T-helper 1 cell treated with Interleukin-12 subunit alpha and Interleukin-12 subunit beta and Interleukin-4 antibody, amounts not matched to agents 30 ng/mL and 1 ng/mL, for 36 hours (primary cell): ENCODE data around the gene PHLDA3. TPM values are rescaled to one million over a fixed set of nuclear protein-coding genes. Genes with fewer than 3 reads are reported as not detected.
"Not testable (repeated sequence)": the region's sequence is repeated elsewhere in the genome, so short reads cannot be mapped to it uniquely, and the experiment has no call there.

Experiments
- intact Hi-C: fragments of 100-400 bp; cut with micrococcal nuclease; formaldehyde crosslinking; loops from one replicate; pipeline ENCODE4 v1.15.1; 2024
- total RNA-seq: library from RNA; stranded (reverse); gene quantifications from 2 replicates; pipeline ENCODE4 v1.2.3, GENCODE V29; 2022

The PHLDA3 gene
- total RNA-seq, 1 donor from 2014 or later, result 29.4 TPM

DNA sequence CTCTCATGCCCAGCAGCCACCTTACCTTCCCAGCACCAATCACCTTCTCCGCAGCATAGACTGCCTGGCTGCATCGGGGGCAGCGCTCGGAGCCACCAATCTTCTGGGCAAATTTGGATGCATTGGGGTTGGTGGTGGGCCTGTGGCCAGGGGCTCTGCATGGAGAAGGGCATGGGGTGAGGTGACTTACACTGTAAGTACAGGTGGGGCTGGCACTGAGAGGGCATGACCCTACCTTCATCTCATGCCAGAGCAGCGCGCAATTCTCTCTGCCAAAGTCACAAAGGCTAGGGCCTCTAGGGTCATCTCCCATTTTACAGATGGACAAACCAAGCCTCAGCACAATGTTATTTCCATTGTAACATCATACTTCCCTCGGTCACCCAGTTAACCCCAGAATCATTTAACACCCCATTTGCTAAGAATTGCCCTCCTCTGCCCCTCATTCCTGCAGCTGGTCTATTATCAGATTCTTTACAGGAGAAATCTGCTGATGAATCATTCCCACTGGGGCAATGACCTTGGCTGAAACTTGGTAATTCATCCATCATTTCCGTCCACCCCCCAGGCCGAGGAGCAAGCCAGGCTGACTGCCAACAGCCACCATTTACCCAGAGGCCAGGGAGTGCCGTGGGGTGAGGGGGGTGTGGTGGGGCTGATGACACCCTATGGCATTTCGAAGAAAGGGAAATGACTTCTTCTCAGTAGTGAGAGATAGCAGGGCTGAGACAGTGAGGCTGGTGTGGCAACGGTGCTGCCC is 20.0 kb upstream of the PHLDA3 start:
- intact Hi-C loops, result no loop called here

DNA sequence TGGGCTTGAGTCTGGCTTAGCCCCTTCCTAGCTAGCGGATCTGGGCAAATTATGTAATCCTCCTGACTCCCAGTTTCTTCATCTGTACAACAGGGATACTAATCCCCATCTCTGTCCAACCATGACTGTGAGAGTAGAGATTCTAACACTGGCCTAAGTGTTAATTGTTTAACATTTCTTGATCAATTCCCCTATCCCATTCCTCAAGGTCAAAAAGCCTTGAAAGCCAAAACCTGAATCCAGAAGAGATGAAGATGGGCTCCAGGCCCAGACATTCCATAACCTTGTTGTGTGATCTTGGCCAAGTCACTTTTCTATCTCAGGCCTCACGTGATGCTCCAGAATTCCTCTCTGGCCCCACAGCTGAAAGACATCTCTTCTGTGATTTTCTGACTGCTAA is 18.8 kb upstream of the PHLDA3 start:
- intact Hi-C loops, result no loop called here

DNA sequence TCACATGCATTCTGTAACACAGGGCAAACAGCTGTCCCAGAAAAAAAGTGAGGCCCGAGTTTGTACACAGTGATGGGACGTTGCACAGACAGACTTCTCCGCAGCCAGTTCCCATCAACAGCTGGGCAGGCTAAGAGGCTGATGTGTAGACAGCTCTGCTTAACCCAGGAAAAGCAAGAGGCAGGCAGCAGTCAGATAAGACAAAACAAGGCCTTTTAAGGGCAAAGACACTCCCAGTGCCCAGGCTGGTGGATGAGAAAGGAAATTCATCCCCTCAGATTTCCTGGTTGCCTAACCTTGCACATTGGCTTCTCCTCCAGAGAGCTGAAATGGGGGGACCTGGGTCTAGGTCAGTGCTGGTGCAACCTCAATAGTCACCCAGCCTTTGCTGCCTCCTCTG is 17.2 kb upstream of the PHLDA3 start:
- intact Hi-C loops, result no loop called here

DNA sequence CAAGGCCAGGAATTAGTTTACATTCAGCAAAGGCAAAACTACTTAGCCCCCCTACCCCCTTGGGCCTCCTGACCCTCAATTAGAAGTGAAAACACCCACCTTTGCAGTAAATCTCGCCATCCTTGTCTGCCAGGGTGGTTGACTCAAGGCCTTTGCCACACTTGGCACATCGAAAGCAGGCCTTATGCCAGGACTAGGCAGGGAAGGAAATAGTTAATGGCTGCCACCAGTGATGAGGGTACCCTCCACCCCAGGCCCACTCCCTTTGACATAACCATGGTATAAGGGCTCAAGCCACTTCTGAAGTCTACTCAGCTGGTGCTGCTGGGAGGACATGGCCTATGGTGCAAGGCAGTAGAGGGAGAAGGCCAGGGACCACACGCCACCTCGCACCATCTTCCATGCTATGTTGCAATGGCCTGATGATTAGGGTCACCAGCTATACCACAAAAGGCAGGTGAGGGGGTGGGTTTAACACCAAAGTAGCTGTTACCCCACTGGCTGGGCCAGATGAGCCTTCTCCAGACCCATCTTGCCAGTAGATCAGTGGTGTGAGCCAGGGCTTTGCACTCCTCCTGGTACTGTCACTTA is 16.3 kb upstream of the PHLDA3 start:
- intact Hi-C loops, result no loop called here

DNA sequence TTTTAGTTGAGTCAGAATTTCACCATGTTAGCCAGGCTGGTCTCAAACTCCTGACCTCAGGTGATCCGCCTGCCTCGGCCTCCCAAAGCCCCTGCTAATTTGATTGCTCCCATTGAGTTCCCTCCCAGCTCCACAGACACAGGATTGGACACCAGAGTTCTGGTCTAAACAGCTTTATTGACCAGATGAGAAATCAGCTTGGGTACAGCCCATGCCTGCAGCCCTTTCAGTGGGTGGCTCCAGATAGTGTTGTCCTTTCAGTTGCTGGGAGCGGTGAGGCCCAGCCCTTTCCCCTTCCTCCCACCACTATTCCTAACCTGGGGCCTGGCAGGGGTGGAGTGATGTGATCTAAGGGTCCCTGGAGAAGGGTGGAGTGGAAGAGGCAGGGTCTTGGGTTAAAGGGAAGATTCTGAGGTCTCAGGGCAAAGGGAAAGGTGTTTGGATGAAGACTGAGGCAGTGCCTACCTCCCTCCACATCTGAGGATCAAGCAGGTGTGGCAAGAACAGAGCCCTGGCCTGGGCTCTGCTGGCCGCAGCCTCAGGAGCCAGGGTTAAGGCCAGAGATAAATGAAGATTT is 14.5 kb upstream of the PHLDA3 start:
- intact Hi-C loops, result no loop called here

DNA sequence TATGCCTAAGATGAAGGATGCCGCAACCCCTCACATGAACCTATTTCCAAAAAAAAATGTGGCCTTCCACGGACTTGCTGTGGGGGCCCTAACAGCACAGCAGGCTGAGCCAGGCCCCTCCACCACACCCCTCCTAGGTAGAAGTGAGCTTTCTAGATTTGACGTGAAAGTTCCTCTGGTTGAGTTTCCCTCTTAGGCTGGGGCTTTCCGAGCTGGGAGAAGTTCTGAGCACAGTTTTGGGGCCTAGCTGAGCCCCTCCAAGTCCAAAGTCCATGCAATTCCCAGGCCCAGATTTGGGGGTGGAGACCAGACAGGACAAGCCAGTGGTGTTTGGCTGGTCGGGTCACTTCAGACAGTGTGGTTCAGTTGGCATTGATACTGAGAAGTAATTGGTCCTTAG is 13.8 kb upstream of the PHLDA3 start:
- intact Hi-C loops, result loop anchor here (1.0 kb wide), 4 partner anchors 25 to 222 kb away; partner anchors contain the start of gene CSRP1

DNA sequence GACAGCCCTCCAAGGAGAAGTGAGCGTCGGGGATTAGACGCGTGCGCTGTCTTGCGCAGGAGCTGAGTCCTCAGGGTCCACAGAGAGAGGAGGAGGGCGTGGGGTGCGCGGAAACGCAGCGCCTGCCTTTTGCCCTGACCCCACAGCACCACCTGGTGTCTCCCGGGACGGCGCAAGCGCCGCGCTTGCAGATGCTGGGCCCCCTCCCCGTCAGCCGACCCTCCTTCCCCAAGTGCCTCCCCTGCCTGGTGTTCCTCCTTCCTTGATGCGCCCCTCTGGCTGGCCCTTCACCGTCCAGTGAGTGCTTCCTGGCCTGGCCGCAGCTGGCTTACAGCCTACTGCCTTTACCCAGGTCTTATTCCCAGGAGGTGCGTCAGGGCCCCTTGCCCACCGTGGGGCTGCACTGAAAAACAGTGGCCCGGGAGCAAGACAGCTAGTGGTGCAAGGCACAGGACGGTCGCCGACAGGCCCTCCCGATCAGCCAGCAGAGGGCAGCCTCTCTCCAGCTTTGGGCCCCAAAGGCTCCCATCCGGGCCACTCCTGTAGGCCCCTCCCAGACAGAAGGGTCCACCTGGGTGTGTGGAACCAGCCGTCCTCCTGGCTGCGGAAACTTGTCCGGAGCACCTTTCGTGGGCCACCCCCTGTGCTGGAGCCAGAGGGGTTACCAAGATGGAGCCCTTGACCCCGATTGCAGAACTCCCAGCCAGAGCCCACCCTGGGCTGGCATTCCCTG is 12.9 kb upstream of the PHLDA3 start:
- intact Hi-C loops, result loop anchor here (1.0 to 2.0 kb wide), 7 partner anchors 25 to 347 kb away; partner anchors contain the start of genes CSRP1, IPO9 and TMEM9

DNA sequence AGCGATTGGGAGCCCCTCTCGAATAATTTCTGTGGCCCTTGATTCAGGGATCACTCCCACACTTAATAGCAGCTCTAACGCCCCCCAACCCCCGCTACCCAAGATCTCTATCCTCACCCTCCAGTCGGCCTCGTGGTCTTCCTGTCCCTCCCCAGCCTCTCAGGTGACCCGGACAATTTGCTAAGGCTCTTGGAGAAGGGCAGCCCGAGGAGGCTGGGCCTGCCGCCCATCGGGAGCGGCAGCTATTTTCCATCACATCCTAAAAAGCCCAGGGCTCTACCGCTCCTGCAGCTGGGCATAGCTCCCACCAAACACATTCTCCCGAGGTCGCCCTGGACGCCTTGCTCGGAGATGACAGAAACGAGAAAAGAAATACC is 12.0 kb upstream of the PHLDA3 start:
- intact Hi-C loops, result loop anchor here (1.0 to 2.0 kb wide), 3 partner anchors 33 to 348 kb away; partner anchors contain the start of genes IPO9 and TMEM9

DNA sequence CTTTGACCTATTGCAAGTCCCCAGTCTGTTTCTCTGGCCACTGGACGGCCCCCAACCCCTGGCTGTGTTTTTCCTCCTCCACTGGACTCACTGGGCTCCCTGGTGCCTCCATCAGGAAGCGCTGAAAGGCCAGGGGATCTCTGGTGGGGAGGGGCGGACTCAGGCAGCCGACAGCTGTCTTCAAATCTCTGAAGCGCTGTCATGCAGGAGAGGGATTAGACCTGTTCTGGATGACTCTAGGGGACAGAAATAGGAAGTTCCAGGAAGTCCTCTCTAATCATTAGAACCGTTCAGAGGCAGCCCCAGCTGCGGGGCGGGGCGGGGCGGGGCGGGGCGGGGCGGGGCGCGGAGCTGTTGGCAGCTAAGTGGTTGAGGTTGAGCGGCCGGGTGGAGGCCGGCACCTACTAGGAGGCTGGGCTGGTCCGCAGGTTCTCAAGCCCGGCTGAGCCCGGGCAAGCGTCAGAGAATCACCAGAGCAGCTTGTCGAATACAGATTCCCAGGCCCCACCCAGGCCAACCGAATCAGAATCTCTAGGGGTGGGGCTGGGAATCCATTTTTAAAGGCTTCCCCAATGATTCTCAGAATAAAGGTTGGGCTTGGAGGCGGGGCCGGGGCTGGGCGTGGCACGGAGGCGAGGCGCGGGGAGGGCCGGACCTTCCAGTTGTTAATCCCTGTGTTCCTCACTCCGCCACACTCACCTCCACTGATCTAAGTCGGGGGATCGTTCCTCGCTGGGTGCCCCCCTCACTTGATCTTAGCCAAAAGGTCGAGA is 11.4 kb upstream of the PHLDA3 start:
- intact Hi-C loops, result loop anchor here (1.0 to 2.0 kb wide), 6 partner anchors 11 to 348 kb away; partner anchors contain the start of genes IPO9, PHLDA3 and TMEM9

DNA sequence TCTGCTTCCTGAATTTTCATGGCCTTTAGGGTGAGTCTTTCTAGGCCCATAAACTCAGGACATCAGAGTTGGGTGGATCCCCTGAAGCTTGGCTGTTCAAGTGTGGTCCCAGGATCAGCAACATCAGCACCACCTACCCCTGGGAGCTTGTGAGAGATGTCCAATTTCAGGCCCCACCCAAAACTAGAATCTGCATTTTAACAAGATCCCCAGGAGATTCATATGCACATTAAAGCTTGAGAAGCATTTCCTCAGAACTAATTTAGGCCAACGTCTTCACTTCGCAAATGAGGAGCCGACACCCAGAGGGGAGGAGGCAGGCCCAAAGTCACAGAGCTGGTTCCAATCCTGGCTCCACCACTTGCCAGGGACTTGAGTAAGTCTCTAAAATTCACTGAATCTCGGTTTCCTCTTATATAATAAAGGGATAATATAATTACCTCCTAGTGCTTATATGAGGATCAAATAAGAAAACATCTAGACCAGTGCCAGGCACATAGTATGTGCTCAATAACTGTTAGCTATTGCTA is 10.3 kb upstream of the PHLDA3 start:
- intact Hi-C loops, result no loop called here

DNA sequence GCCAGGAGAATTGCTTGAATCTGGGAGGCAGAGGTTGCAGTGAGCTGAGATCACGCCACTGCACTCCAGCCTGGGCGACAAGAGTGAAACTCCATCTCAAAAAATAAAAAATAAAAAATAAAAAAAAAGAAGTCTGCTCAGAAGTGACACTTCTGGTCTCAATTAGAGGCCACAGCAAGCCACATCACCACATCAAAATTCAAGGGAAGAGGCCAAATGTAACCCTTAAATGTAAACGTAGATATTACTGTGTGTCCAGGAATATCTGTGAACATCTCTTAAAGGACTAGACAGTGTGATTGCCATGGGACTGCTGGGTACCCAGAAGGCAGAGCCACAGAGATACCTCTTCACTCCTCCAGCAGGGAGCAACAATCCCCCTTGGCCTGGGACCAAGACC is 9.7 kb upstream of the PHLDA3 start:
- intact Hi-C loops, result not testable (repeated sequence)

DNA sequence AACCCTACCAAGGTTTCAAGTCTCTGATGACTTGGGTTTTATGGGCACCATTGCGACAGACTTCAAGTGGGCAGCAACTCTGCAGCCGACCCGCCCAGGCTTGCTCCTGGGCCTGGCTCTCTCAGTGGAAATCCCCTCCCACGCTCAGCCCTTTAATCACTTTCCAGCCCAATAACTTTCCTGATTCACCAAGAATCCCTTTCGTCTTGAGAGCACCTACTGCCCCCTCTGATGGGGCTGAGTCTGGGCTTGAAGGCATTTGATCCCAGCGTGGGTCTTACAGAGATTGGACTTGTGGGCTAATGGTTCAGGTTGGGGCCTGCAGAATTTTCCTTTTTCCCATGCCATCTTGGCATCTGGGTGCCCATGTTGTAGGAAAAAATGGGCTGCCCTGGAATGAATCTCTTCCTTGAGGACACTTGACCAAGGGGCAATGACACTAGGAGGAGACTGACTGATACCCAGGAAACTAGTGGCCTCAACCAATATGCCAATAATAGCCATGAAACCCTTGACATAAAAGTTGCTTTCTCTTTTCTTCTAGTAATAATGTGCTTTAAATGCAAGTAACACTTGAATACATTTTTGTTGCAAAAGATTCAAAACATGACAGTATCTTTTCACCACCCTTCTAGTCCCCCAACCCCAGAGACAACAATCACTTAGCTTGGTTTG is 7.8 kb upstream of the PHLDA3 start:
- intact Hi-C loops, result no loop called here

DNA sequence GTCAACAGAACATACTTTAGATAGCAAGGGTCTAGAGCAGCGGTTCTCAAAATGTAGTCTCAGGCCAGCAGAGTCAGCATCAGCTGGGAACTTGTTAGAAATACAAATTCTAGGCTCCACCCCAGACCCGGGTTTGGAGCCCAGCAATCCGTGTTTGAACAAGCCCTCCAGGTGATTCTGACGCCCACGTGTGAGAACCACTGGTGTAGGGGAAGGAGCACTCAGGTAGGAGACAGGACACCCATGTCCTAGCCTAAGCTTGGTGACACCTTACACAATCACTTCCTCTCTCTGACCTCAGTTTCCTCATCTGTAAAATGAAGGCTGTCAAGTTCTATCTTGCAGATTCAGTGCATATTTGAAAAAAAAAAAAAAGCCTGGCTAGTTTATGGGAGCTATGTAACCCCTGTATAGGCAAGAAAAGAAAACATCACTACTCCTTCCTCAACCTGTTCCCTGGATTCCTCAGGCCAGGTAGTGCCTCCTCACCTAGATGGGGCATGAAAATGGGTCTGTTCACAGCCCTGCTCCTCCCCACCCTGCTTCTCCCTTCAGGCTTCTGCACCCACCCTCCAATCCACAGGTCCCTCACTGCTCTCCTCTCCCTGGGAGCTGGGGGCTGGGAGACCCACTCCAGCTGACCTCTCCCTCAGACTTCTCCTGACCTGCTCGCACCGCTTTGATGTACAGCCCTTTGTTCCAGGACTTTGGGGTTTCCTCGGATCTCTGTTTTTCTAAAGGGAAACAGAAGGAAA is 7.1 kb upstream of the PHLDA3 start:
- intact Hi-C loops, result no loop called here

DNA sequence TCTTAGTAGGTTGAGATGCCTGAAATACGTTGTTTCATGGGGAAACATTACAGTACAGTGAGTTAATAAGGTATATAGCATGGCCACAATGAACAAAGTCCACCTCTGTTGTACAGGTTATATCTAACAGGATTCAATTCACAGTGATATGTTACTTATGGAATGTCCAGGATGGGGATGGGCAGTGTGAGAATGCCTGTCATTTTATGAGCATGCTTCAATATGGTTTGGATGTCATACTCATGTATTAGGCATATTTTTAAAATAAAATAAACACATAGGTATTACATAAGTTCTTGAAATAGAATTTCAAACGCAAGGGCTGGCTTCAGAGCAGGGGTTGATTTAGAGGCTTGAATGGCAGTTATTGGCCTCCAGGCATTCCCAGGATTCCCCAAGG is 6.1 kb upstream of the PHLDA3 start:
- intact Hi-C loops, result no loop called here

DNA sequence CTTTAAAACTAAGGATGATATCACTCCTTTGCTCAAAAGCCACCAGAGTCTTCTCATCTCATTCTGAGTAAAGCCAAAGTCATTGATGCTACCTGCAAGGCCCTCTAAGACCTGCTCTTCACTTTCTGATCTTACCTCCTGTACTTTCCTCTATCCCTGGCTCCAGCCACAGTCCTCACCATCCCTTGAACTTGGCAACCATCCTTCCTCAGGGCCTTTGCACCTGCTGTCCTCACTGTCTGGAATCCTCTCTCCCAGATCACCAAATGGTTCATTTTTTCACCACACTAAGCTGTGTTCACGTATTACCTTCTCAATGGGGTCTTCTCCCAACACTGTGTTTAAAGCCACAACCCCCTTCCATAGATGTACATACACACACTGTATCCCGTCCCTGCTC is 4.3 kb upstream of the PHLDA3 start:
- intact Hi-C loops, result no loop called here

DNA sequence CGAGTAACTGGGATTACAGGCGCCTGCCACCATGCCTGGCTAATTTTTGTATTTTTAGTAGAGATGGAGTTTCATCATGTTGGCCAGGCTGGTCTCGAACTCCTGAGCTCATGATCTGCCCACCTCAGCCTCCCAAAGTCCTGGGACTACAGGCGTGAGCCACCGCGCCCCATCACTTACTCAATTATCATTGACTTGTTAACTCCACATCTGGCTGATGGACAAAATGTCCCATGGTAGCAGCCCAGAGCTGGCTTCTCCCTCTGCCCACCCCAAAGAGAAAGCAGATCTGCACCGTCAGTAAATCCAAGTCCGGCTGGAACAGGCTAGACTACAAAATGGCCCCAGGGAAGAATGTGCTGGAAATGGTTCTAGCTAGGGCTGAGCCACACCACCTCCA is 3.3 kb upstream of the PHLDA3 start:
- intact Hi-C loops, result not testable (repeated sequence)

DNA sequence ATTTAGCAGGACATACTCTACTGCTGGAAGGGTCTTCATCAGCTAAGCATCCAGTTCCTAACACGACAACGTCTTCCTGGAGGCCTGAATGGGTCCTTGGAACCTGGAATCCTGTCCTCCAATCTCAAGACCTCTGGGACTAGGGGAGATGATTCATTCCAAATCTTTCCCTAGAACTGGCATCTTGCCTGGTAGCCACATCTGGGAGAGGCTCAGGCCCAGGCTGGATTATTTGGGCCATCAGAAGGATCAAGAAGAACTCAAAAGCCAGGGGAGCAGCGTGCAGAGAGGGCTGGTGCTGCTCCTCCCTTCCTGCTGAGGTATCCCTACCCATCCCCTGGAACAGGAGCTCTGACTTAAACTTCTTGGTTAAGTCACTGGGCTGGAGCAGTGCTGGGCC is 2.8 kb upstream of the PHLDA3 start:
- intact Hi-C loops, result no loop called here

DNA sequence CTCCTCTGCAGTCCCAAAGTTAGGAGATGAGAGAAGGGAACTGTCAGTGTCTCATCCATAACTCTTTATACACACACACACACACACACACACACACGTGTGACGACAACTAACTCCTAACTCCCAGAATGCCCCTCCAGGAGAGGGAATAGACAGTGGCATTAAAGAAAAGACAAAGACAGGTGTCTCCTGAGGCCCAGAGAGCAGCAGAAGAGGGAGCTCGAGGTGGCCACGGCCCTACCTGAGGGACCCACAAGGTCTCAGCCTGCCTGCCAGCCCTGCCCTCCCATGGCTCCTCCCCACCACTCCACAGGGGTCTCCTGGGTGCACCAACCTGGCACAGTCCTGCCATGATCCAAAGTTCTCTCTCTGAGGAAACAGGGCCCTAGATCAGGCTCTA is 1.6 kb upstream of the PHLDA3 start:
- intact Hi-C loops, result no loop called here

DNA sequence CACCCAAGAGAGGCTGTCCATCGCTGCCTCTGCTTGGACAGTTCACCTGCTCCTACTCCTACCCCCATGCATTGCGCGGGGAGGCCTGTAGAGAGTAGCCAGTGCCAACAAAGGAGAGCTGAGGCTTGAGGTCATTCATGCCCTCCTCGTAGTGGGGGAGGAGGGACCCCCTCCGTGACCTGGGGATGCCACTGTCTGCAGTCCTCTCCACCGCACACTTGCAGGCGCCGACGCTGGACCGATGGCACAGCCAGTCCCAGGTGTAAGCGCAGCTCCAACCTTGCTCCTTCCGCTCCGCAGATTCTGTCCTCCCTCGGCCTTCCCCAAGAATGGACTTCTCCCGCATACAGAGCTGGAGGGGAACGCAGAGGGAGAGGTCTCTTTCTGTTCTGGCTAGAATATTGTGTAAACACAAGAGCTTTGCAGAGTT is 672 bp upstream of the PHLDA3 start:
- intact Hi-C loops, result loop anchor here (1.0 to 5.0 kb wide), 4 partner anchors 11 to 38 kb away; partner anchors contain the start of gene CSRP1
